Activated CD4-positive, alpha-beta T cell treated with anti-CD3 and anti-CD28 coated beads, Interleukin-2, Interleukin-4, amounts not matched to agents 100 ng/mL and 50 ng/mL, durations not matched to agents 16 hours and 8 hours (primary cell): ENCODE data around the gene E2F3.
"Not testable (repeated sequence)": the region's sequence is repeated elsewhere in the genome, so short reads cannot be mapped to it uniquely, and the experiment has no call there.

Source experiments
- DNase-seq: peaks from one replicate; pipeline ENCODE4 v3.0.0-alpha.2; 2020; ENCODE audit warnings: low spot score

The E2F3 gene

DNA sequence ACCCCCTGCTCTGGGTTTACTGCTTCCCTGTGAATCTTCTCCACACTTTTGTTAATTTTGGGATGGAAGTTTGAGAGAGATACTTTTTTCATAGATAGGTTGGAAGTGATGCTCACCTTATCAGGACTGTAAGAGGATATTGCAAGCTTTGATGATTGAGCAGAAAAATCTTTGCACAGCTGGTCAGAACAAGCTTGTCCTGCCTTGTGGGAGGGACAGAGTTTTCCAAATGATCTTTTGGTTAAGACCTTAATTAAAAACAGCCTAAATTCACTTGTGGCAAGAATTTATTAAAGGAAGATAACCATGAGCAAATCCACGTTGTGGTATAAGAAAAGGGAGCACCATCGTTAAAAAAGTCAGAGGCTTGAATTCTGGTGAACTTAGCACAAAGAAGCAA is 32.2 kb downstream of the E2F3 start:
- DNase-seq = no peak

GRCh38 chr6:20434766-20435165 is 33.1 kb downstream of the E2F3 start:
- no peak for DNase-seq

GRCh38 chr6:20436719-20437118 is 35.0 kb downstream of the E2F3 start:
- no peak for DNase-seq

DNA sequence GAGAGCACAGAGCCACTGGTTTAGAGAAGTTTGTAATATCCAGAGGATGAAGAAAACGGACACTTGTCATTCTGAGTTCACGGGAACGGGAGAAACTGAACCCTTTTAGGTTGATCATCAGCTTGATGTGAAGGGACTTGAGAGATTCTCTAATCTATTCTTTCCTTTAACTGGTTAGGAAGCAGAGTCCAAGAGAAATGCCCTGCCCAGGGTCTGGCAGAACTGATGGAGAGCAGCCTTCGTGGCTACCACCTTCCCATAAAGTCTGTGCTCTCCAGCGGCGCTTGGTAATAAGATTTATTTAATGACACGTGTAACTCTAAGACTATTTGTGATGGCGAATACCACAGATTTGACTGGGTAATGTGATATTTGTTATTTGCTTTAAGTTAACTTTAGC is 36.0 kb downstream of the E2F3 start:
- DNase-seq = no peak

DNA sequence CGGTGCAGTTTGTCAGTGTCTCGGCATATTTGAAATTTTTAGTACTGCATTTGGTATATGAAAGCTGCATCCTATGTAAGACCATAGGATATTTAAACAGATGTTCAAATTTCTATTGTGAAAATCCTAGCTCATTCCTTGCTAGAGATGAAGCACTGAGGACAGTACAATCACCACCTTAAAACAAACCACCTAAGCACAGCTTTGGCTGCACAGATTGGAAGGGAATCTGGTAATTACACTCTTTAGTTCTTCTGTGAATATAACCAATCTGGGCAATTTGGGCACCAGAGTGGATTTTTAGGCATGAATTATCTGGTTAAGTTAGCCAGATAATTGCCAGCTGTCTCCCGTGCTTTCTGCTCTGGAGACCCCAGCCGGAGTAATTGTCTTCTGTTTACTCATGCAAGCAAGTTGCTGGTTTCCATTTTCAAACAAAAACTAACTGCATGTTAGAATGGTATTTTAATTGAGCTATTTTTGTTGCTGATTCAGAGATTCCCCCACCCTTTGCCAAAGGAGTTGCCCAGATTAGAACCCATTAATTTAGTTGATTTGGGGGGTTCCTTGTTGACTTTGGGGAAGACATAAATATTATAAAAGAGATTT is 36.9 kb downstream of the E2F3 start:
- DNase-seq = no peak

DNA sequence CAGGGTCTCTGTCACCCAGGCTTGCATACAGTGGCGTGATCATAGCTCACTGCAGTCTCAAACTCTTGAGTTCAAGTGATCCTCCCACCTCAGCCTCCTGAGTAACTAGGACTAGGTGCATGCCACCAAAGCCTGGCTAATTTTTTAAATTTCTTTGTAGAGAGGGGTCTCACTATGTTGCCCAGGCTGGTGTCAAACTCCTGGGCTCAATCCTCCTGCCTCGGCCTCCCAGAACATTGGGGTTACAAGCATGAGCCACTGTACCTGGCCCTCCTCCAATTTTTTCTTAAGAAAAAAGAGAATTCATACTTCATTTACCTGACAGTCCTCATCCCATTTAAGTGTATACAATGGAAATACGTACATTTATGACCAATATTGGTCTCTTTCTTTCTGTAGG is 37.9 kb downstream of the E2F3 start:
- no peak for DNase-seq

GRCh38 chr6:20440296-20440695 is 38.6 kb downstream of the E2F3 start:
- DNase-seq = no peak

GRCh38 chr6:20441236-20441635 is 39.6 kb downstream of the E2F3 start:
- DNase-seq = no peak

- no peak for DNase-seq
Observed at GRCh38 chr6:20441921-20442320, 40.2 kb downstream of the E2F3 start.

DNA sequence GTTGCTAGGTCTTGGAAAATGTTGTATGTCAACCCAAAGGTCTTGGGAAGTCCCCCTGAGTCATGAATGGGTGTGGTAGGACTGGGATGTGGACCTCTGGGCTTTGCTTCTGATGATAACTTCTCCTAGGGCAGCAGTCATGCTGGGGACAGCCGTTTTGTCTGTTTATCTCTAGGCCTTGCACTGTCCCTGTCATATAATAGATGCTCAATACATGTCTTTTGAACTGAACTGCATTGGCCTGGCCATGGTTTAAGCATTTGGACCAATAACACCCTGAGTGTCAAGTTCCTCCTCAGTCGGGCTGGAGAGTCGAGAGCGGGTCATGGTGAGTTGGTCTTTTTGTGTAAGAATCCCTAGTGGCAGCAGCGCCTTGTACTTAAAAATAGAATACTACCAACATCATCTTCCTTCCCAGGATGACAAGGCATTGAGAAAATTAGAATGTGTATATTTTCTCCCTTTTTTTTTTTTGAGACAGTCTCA is 43.1 kb downstream of the E2F3 start:
- no peak for DNase-seq

GRCh38 chr6:20447157-20447556 is 45.5 kb downstream of the E2F3 start:
- no peak for DNase-seq

GRCh38 chr6:20447581-20448132 is 46.0 kb downstream of the E2F3 start:
- no peak for DNase-seq

DNA sequence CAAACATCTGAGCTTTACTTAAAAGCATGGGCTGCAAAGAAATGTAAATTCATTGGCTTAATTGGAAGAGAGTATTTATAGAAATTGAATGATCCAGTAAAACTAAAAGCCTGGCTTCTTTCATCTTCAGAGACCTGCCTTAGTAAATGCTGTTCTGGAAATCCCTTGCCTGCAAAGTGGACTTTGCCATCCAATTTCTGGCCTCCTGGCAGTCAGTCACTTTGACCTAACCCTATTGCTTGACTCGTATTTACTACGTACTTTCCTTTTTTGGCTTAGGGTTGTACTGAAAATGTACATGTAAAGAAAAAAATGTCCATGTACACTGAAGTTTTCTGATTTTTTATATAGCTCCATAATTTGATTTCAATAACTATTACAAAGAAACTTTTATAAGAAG is 47.1 kb downstream of the E2F3 start:
- no peak for DNase-seq

DNA sequence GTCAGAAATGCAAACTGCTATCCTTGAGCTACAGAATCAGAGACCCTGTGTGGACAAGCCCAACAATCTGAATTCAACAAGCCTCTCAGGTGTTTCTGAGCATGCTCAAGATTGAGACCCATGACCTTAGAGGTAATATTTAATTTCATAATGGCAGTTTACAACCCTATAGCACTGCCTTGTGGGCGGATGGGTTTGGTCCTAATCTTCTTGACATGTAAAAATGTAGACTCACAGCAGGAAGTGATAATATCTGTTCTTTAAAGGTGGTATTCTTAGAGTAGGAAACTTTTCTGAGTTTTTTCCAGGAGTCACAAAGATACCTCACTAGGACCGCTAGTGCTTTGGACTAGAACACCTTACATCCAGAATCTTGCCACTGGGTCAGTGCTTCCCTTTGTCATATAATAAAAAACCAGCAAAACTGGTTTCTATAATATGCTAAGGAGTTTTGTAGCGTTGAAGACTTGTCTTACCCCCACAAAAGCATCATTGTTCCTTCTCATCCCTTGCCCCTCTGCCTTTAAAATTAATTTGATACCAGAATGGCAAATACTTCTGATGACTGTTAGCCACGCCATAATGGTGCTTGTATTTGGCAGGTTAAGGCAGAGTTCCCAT is 52.6 kb downstream of the E2F3 start:
- no peak for DNase-seq

DNA sequence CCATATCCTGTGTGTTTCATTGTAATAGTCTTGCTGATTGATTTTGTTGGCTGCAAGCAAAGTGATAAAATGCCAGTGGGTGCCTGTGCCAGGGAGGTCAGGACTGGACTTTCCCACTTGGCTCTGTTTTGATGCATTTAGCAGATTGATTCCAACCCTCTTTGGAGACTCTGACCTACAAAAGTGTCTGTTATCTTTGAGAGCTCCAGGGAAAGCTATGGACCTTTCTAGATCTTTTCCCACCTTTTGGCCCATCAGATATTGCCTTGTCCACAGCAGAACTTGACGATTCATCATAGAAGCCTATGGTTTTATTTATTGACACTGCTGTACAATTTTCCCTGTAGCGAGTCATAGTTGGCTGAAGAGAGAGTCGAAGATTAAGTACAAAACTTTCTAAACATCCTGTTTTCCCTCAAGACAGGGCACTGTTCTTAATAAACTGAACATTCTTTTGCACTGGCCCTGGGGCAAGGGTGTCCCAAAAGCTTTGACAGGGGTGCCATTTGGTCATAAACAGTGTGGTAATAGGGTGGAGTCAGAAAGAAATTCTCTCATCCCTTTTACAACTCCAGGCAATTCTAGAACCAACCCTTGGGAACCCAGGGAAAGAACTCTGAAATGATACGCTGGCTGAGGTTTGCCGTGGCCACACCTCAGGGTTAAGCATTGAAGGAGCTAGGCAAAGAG is 53.7 kb downstream of the E2F3 start:
- DNase-seq = no peak

GRCh38 chr6:20458027-20458894 is 56.6 kb downstream of the E2F3 start:
- DNase-seq = no peak

GRCh38 chr6:20459682-20460081 is 58.0 kb downstream of the E2F3 start:
- no peak for DNase-seq

DNA sequence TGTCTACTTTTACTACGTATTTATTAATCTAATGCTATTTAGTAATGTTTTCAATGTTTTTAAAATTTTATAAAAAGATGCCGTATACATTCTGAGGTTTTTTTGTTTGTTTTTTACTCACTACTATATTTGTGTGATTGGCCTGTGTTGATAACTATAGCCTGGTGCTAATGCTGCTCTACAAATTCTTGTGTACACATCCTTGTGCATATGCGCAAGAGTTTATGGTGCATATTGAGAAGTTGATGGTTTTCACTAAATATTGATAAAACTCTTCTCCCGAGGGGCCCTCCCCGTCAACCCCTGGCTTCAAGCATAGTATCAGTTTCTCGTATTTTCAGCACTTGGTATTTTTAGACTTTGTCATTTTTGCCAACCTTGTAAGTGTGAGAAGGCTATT is 59.9 kb downstream of the E2F3 start:
- no peak for DNase-seq

- DNase-seq = no peak
Observed at GRCh38 chr6:20463396-20463795, 61.7 kb downstream of the E2F3 start.

- DNase-seq = no peak
Observed at GRCh38 chr6:20464041-20464440, 62.4 kb downstream of the E2F3 start.

DNA sequence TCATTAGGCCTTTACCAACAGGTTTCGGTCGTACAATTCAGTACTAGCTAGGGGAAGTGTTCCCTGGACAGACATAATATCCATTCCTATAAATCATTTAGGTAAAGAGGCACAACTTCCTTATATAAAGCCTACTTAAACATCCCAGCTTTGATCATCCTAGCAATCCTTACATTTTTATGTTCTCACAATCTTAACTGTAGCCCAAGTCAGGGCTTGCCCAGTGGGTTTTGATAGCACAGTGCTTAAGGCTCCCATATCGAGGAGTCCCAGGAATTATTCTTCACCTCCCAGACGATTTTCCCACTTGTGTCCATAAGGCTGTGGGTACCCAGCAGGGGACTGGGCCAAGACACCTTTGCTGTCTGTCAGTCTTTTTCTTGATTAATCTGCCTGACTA is 63.2 kb downstream of the E2F3 start:
- no peak for DNase-seq

- DNase-seq = not testable (repeated sequence)
Observed at GRCh38 chr6:20465616-20466015, 63.9 kb downstream of the E2F3 start.
